ENCODE data around the gene EMILIN3. TPM values are rescaled to one million over a fixed set of nuclear protein-coding genes. Genes with fewer than 3 reads are reported as not detected.

The EMILIN3 gene
- total and polyA plus RNA-seq, 12 donors, result 0.20 to 6.4 (median 2.8) TPM

DNA sequence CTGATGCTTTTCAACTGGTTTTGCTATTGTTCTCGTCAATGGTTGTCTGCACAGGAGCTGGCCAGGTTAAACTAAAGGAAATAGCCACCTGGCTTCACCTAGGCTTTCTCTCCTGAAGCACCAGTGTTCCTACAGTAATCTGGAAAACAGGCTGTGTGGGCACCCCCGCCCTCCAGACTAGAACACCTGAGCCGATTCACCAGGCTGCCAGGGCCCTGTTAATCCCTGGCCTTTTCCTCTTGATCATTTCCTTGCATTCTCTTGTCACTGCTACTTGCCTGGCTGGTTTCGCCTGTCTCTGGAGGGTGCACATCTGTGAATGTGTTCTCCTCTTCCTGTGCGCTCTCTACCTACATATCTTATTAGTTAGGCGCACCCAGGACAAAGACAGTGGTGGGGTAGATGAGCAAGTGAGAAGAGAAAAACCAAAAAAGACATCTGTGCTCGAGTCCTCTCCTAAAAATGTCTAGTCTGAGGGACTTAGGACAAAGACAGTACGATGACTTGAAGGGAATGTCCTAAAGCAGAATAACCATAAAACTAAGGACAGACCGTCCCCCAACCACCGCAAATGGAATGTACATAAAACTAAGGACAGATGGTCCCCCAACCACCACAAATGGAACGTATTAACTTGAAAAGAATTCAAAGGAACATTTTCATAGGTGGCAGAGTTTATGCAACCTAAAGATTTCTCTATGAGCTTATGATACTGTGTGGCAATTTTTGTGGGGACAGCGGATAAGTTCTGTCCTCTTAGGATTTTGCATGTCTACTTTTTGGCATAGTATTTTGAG, 45.9 kb upstream of the EMILIN3 start:
- WGBS, 2 donors, result 92 to 94% methylated on average over 12 of the region's 12 CpGs
- no peaks in the 10 kb centered on the region for H3K9me3 ChIP-seq
- no peaks in the 10 kb centered on the region for H3K27me3 ChIP-seq
- no peak overlapping the region for H3K4me3 ChIP-seq
- intact Hi-C loops (cut with DNase I), result loop anchor here in 9 of 10 donors (5.0 to 10.0 kb wide), 8 partner anchors 50 to 282 kb away; partner anchors contain the start of genes LPIN3 (in 5 of the 9) and PLCG1 (in 3 of the 9)
- H3K27ac ChIP-seq, result peak overlapping the region in 8 of 10 donors; percentile 28 to 92 (median 79)
- no peak for TF ChIP-seq CTCF (IDR thresholded peaks at IDR 0.05)
- peaks cover 0 to 55% (median 33%) of the 10 kb centered on the region in 9 donors for H3K4me1 ChIP-seq
- H3K36me3 ChIP-seq, result peaks cover 0 to 93% (median 42%) of the 10 kb centered on the region in 9 donors
- DNase-seq, result no peak
- no peak for ATAC-seq

GRCh38 chr20:41411391-41411847, 44.8 kb upstream of the EMILIN3 start:
- Histone ChIP-seq H3K36me3 (peaks cover 0 to 93% (median 34%) of the 10 kb centered on the region in 9 donors), H3K9me3 (no peaks in the 10 kb centered on the region), H3K27ac (peak overlapping the region; percentile 11 to 92 (median 78)), H3K4me1 (peaks cover 0 to 66% (median 39%) of the 10 kb centered on the region in 9 donors), H3K27me3 (no peaks in the 10 kb centered on the region), H3K4me3 (no peak overlapping the region)
- intact Hi-C loops (cut with DNase I), result loop anchor here (1.0 to 10.0 kb wide), 11 partner anchors 49 to 283 kb away; partner anchors contain the start of genes LPIN3 (in 7 of the 10) and PLCG1 (in 4 of the 10)
- peak; percentile 25 to 73 (median 56) for TF ChIP-seq CTCF (IDR thresholded peaks at IDR 0.05)
- 1% methylated on average over 2 of the region's 2 CpGs for WGBS, 2 donors
- peak; percentile 54 to 89 (median 79) for ATAC-seq
- no peak for DNase-seq

- no peak overlapping the region for H3K4me3 ChIP-seq
- peaks cover 0 to 75% (median 51%) of the 10 kb centered on the region in 9 donors for H3K4me1 ChIP-seq
- H3K27ac ChIP-seq, result peak overlapping the region in 4 of 10 donors; percentile 26 to 92 (median 40)
- intact Hi-C loops (cut with DNase I), result loop anchor here in 2 of 10 donors (10.0 kb wide), 2 partner anchors 234 to 274 kb away; partner anchors contain the start of gene PLCG1 (in 1 of the 2)
- 44 to 59% methylated on average over 9 of the region's 9 CpGs for WGBS, 2 donors
- no peak for DNase-seq
- H3K36me3 ChIP-seq, result peaks cover 0 to 93% (median 27%) of the 10 kb centered on the region in 9 donors
- peak in 6 of 8 donors; percentile 14 to 51 (median 36) for ATAC-seq
- no peak for TF ChIP-seq CTCF (IDR thresholded peaks at IDR 0.05)
- H3K27me3 ChIP-seq, result no peaks in the 10 kb centered on the region
- H3K9me3 ChIP-seq, result no peaks in the 10 kb centered on the region
These were observed 42.4 kb upstream of the EMILIN3 start for GRCh38 chr20:41408986-41409385.

GRCh38 chr20:41408156-41408794, 41.7 kb upstream of the EMILIN3 start:
- no peaks in the 10 kb centered on the region for H3K27me3 ChIP-seq
- peaks cover 0 to 74% (median 55%) of the 10 kb centered on the region in 9 donors for H3K4me1 ChIP-seq
- ATAC-seq (no peak), DNase-seq (no peak)
- no peak overlapping the region for H3K4me3 ChIP-seq
- peaks cover 0 to 93% (median 24%) of the 10 kb centered on the region in 9 donors for H3K36me3 ChIP-seq
- WGBS, 2 donors, result 67 to 75% methylated on average over 5 of the region's 5 CpGs
- peak overlapping the region in 3 of 10 donors; percentile 26 to 92 (median 43) for H3K27ac ChIP-seq
- no peak for TF ChIP-seq CTCF (IDR thresholded peaks at IDR 0.05)
- intact Hi-C loops (cut with DNase I), result loop anchor here in 2 of 10 donors (10.0 kb wide), 2 partner anchors 233 to 273 kb away; partner anchors contain the start of gene PLCG1 (in 1 of the 2)
- H3K9me3 ChIP-seq, result no peaks in the 10 kb centered on the region

Measured in heart right ventricle (tissue), 16 donors.